Muscle of leg (tissue), 11 donors: ENCODE data around the gene ARID3B. TPM values are rescaled to one million over a fixed set of nuclear protein-coding genes. Genes with fewer than 3 reads are reported as not detected.
"Not testable (repeated sequence)": the region's sequence is repeated elsewhere in the genome, so short reads cannot be mapped to it uniquely, and the experiment has no call there.

ENCODE experiments used
- DNase-seq: peaks from one replicate; pipeline ENCODE4 v3.0.0; 2013
- H3K27ac ChIP-seq: one replicate; pipeline ENCODE4 v1.5.1; 2013; ENCODE audit warnings: mild to moderate bottlenecking, low read length, control low read depth
- H3K27me3 ChIP-seq: one replicate; pipeline ENCODE4 v1.6.1; 2013; ENCODE audit warnings: low read length; ENCODE audit not compliant: control insufficient read depth, insufficient read depth
- H3K36me3 ChIP-seq: one replicate; pipeline ENCODE4 v1.6.1; 2013; ENCODE audit warnings: low read length; ENCODE audit not compliant: control insufficient read depth, insufficient read depth
- H3K4me1 ChIP-seq: one replicate; pipeline ENCODE4 v1.6.1; 2013; ENCODE audit warnings: low read length; ENCODE audit not compliant: control insufficient read depth, insufficient read depth
- H3K4me3 ChIP-seq: one replicate; pipeline ENCODE4 v1.5.1; 2013; ENCODE audit warnings: low read length, control low read depth
- H3K9me3 ChIP-seq: replicated peaks from 2 replicates; pipeline ENCODE4 v1.6.1; 2013; ENCODE audit warnings: low read depth, low read length; ENCODE audit not compliant: control insufficient read depth
- WGBS: methylation state at CpG from one replicate; pipeline ENCODE4 v1.1.5; 2013; ENCODE audit warnings: missing lambda C conversion rate; ENCODE audit not compliant: insufficient coverage; 5-methylcytosine and 5-hydroxymethylcytosine counted together
- polyA plus RNA-seq, 8 donors: library from polyadenylated mRNA; unstranded; fragments of 120-200 nt; gene quantifications; one replicate each; pipeline versions ENCODE4 v1.2.1 to v1.2.3, GENCODE V29; 2013; ENCODE audit warnings: inconsistent platforms in 1 of 8, low replicate concordance in 1 of 8; ENCODE audit not compliant: insufficient read length in 8 of 8, insufficient read depth in 1 of 8
- total RNA-seq: library from RNA; stranded (reverse); fragments of 120-200 nt; gene quantifications from one replicate; pipeline ENCODE4 v1.2.4, GENCODE V29; 2013

Gene ARID3B
- total and polyA plus RNA-seq, 9 donors = 2.5 to 6.3 (median 4.6) TPM

- Histone ChIP-seq H3K36me3 (peaks cover 15% of the 10 kb centered on the region), H3K4me3 (no peak overlapping the region), H3K4me1 (peaks cover 13% of the 10 kb centered on the region), H3K27ac (no peak overlapping the region), H3K27me3 (no peaks in the 10 kb centered on the region), H3K9me3 (no peaks in the 10 kb centered on the region)
- 33% methylated on average over 3 of the region's 4 CpGs for WGBS
- DNase-seq = no peak
These were observed 43.8 kb downstream of the ARID3B start for GRCh38 chr15:74584779-74585178.

- Histone ChIP-seq H3K9me3 (no peaks in the 10 kb centered on the region), H3K36me3 (peaks cover 19% of the 10 kb centered on the region), H3K27ac (no peak overlapping the region), H3K4me3 (no peak overlapping the region), H3K27me3 (no peaks in the 10 kb centered on the region), H3K4me1 (peaks cover 13% of the 10 kb centered on the region)
- 0% methylated on average over 2 of the region's 3 CpGs for WGBS
- DNase-seq = no peak
These were observed 44.2 kb downstream of the ARID3B start for GRCh38 chr15:74585191-74585590.

- WGBS = 82% methylated on average over 6 of the region's 9 CpGs
These were observed 44.8 kb downstream of the ARID3B start for GRCh38 chr15:74585857-74586256.

GRCh38 chr15:74589826-74590225, 48.8 kb downstream of the ARID3B start:
- Histone ChIP-seq H3K27me3 (no peaks in the 10 kb centered on the region), H3K36me3 (peaks cover 46% of the 10 kb centered on the region), H3K9me3 (no peaks in the 10 kb centered on the region), H3K4me1 (peaks cover 5% of the 10 kb centered on the region), H3K27ac (no peak overlapping the region), H3K4me3 (no peak overlapping the region)
- no peak for DNase-seq
- WGBS = 71% methylated on average over 1 of the region's 6 CpGs

More at GRCh38 chr15:74585857-74586256, 44.8 kb downstream of the ARID3B start:
- H3K9me3 ChIP-seq = no peaks in the 10 kb centered on the region
- H3K27ac ChIP-seq = no peak overlapping the region
- DNase-seq = no peak
- H3K27me3 ChIP-seq = no peaks in the 10 kb centered on the region
- H3K36me3 ChIP-seq = peaks cover 25% of the 10 kb centered on the region
- H3K4me1 ChIP-seq = peaks cover 13% of the 10 kb centered on the region
- no peak overlapping the region for H3K4me3 ChIP-seq

- Histone ChIP-seq H3K27ac (no peak overlapping the region), H3K4me3 (no peak overlapping the region), H3K27me3 (no peaks in the 10 kb centered on the region), H3K9me3 (no peaks in the 10 kb centered on the region), H3K36me3 (peaks cover 42% of the 10 kb centered on the region), H3K4me1 (peaks cover 2% of the 10 kb centered on the region)
- WGBS = 82% methylated on average over 1 of the region's 3 CpGs
- no peak for DNase-seq
These were observed 51.2 kb downstream of the ARID3B start for GRCh38 chr15:74592222-74592621.

- H3K27ac ChIP-seq = no peak overlapping the region
- WGBS = 92% methylated on average over 6 of the region's 7 CpGs
- DNase-seq = no peak
- peaks cover 6% of the 10 kb centered on the region for H3K4me1 ChIP-seq
- H3K27me3 ChIP-seq = no peaks in the 10 kb centered on the region
- no peaks in the 10 kb centered on the region for H3K9me3 ChIP-seq
- peaks cover 42% of the 10 kb centered on the region for H3K36me3 ChIP-seq
- no peak overlapping the region for H3K4me3 ChIP-seq
These were observed 52.1 kb downstream of the ARID3B start for GRCh38 chr15:74593122-74593521.

- Histone ChIP-seq H3K9me3 (no peaks in the 10 kb centered on the region), H3K27ac (no peak overlapping the region), H3K4me1 (peaks cover 13% of the 10 kb centered on the region), H3K36me3 (peaks cover 41% of the 10 kb centered on the region), H3K27me3 (no peaks in the 10 kb centered on the region), H3K4me3 (no peak overlapping the region)
- DNase-seq = no peak
- WGBS = 100% methylated on average over 2 of the region's 4 CpGs
These were observed 53.4 kb downstream of the ARID3B start for GRCh38 chr15:74594455-74594854.

- DNase-seq = no peak
- H3K36me3 ChIP-seq = peaks cover 34% of the 10 kb centered on the region
- H3K4me1 ChIP-seq = peaks cover 18% of the 10 kb centered on the region
- H3K4me3 ChIP-seq = no peak overlapping the region
- no peaks in the 10 kb centered on the region for H3K9me3 ChIP-seq
- H3K27ac ChIP-seq = no peak overlapping the region
- 94% methylated on average over 3 of the region's 5 CpGs for WGBS
- no peaks in the 10 kb centered on the region for H3K27me3 ChIP-seq
These were observed 54.3 kb downstream of the ARID3B start for GRCh38 chr15:74595271-74595670.

- not testable (repeated sequence) for H3K27me3 ChIP-seq, H3K4me3 ChIP-seq, H3K27ac ChIP-seq, DNase-seq, H3K9me3 ChIP-seq
- no CpG with 5 or more reads among the region's 11 CpGs for WGBS
- Histone ChIP-seq H3K4me1 (peaks cover 18% of the 10 kb centered on the region), H3K36me3 (peaks cover 20% of the 10 kb centered on the region)
These were observed 55.7 kb downstream of the ARID3B start for GRCh38 chr15:74596736-74597135.

- not testable (repeated sequence) for H3K27me3 ChIP-seq, H3K9me3 ChIP-seq, H3K27ac ChIP-seq, DNase-seq, H3K4me3 ChIP-seq
- 95% methylated on average over 9 of the region's 16 CpGs for WGBS
- Histone ChIP-seq H3K4me1 (peaks cover 18% of the 10 kb centered on the region), H3K36me3 (peaks cover 15% of the 10 kb centered on the region)
These were observed 56.2 kb downstream of the ARID3B start for GRCh38 chr15:74597146-74597705.
